GM21717 (cell line): ENCODE results near the gene SRGAP2C.
"Not testable (repeated sequence)": the region's sequence is repeated elsewhere in the genome, so short reads cannot be mapped to it uniquely, and the experiment has no call there.

ENCODE experiments used
- ATAC-seq: cut with Tn5 transposase; IDR thresholded peaks from one replicate; pipeline ENCODE4 v1.9.1; 2021; ENCODE audit warnings: mild to moderate bottlenecking, moderate library complexity; ENCODE audit not compliant: unreplicated experiment

SRGAP2C gene

GRCh38 chr1:121185140-121185708 lies 449 bp downstream of the SRGAP2C start:
- ATAC-seq, result peak; percentile 13

GRCh38 chr1:121186191-121186590 lies 1.4 kb downstream of the SRGAP2C start:
- not testable (repeated sequence) for ATAC-seq

- ATAC-seq, result not testable (repeated sequence)
Measured at GRCh38 chr1:121187914-121188313, 3.1 kb downstream of the SRGAP2C start.

- ATAC-seq, result not testable (repeated sequence)
Measured at GRCh38 chr1:121192512-121192911, 7.7 kb downstream of the SRGAP2C start.

- not testable (repeated sequence) for ATAC-seq
Measured at GRCh38 chr1:121197095-121197882, 12.5 kb downstream of the SRGAP2C start.

GRCh38 chr1:121199763-121200162 lies 15.0 kb downstream of the SRGAP2C start:
- not testable (repeated sequence) for ATAC-seq

GRCh38 chr1:121200232-121200631 lies 15.5 kb downstream of the SRGAP2C start:
- ATAC-seq, result not testable (repeated sequence)

- not testable (repeated sequence) for ATAC-seq
Measured at GRCh38 chr1:121200985-121201981, 16.5 kb downstream of the SRGAP2C start.

GRCh38 chr1:121202986-121203385 lies 18.2 kb downstream of the SRGAP2C start:
- not testable (repeated sequence) for ATAC-seq

- not testable (repeated sequence) for ATAC-seq
Measured at GRCh38 chr1:121205786-121206711, 21.3 kb downstream of the SRGAP2C start.

- not testable (repeated sequence) for ATAC-seq
Measured at GRCh38 chr1:121207328-121207727, 22.6 kb downstream of the SRGAP2C start.

- not testable (repeated sequence) for ATAC-seq
Measured at GRCh38 chr1:121208375-121208774, 23.6 kb downstream of the SRGAP2C start.

- ATAC-seq, result not testable (repeated sequence)
Measured at GRCh38 chr1:121210778-121211177, 26.0 kb downstream of the SRGAP2C start.

- ATAC-seq, result not testable (repeated sequence)
Measured at GRCh38 chr1:121213491-121213890, 28.7 kb downstream of the SRGAP2C start.

- not testable (repeated sequence) for ATAC-seq
Measured at GRCh38 chr1:121214544-121215156, 29.9 kb downstream of the SRGAP2C start.

- not testable (repeated sequence) for ATAC-seq
Measured at GRCh38 chr1:121215699-121216417, 31.1 kb downstream of the SRGAP2C start.

GRCh38 chr1:121216676-121217075 lies 31.9 kb downstream of the SRGAP2C start:
- ATAC-seq, result not testable (repeated sequence)

GRCh38 chr1:121221770-121222169 lies 37.0 kb downstream of the SRGAP2C start:
- ATAC-seq, result peak; percentile 72

- ATAC-seq, result peak; percentile 95
Measured at GRCh38 chr1:121224714-121225113, 39.9 kb downstream of the SRGAP2C start.
